ENCODE measurements around the gene CNTNAP5.

The CNTNAP5 gene

DNA sequence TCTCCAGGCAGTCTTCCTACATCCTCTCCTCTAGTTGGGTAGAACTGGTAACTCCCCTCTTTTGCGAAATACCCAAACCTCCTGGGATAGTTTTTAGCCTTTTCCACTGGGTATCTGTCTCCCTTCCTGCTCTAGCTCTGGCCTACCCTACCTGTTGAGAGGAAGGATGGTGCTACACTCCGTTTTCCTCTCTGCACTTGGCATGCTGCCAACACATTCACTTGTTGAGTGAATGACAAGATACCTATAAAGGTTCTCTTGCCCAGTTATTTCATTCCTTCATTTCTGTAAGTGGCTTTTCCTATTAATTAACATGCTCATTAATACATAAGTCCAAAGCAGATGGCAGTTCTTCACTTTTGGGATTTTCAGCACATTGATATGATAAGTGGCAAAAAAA is 293.8 kb downstream of the CNTNAP5 start:
- no peak overlapping the region for H3K27ac ChIP-seq
- ChIA-PET CTCF (interaction anchor here (0.6 kb wide), 1 partner anchor 10 kb away, joined by 4 read pairs; no protein-coding TSS in a partner anchor), POLR2A (ENCODE audit: low non-redundant PET) (no interaction called here)
- DNase-seq (ENCODE audit: low spot score), result no peak
- no peak for TF ChIP-seq CTCF (conservative IDR thresholded peaks at IDR 0.05; ENCODE audit: low read depth)

DNA sequence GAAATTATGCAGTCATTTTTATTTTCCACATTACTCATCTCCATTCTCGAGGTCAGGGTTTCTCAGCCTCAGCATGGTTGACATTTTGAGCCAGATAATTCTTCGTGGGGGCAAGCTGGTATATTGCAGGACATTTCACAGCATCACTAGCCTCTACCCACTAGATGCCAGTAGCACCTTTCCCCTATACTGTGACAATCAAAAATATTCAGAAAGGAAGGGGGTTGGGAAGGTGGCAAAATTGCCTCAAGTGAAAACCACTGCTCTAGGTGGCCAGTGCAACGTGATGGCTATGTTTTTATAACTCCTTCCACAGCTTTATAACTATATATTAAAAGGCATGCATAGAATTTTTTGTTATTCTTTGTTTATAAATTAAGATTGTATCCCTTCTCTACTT is 294.5 kb downstream of the CNTNAP5 start:
- no peak for TF ChIP-seq CTCF (conservative IDR thresholded peaks at IDR 0.05; ENCODE audit: low read depth)
- ChIA-PET CTCF (no interaction called here), POLR2A (ENCODE audit: low non-redundant PET) (no interaction called here)
- no peak overlapping the region for H3K27ac ChIP-seq
- no peak for DNase-seq (ENCODE audit: low spot score)

GRCh38 chr2:124320051-124320688 is 295.1 kb downstream of the CNTNAP5 start:
- no peak for DNase-seq (ENCODE audit: low spot score)
- POLR2A ChIA-PET (ENCODE audit: low non-redundant PET), result no interaction called here
- no peak overlapping the region for H3K27ac ChIP-seq
- no peak for TF ChIP-seq CTCF (conservative IDR thresholded peaks at IDR 0.05; ENCODE audit: low read depth)
- CTCF ChIA-PET, result no interaction called here

- no peak for TF ChIP-seq CTCF (conservative IDR thresholded peaks at IDR 0.05; ENCODE audit: low read depth)
- no peak overlapping the region for H3K27ac ChIP-seq
- CTCF ChIA-PET, result interaction anchor here (0.6 kb wide), 1 partner anchor 176 kb away, joined by 3 read pairs; no protein-coding TSS in a partner anchor
- DNase-seq (ENCODE audit: low spot score), result peak; percentile 24
- POLR2A ChIA-PET (ENCODE audit: low non-redundant PET), result no interaction called here
Observed at GRCh38 chr2:124323321-124323720, 298.2 kb downstream of the CNTNAP5 start.

- CTCF ChIA-PET, result no interaction called here
- POLR2A ChIA-PET (ENCODE audit: low non-redundant PET), result no interaction called here
- no peak overlapping the region for H3K27ac ChIP-seq
- TF ChIP-seq CTCF (conservative IDR thresholded peaks at IDR 0.05; ENCODE audit: low read depth), result no peak
- no peak for DNase-seq (ENCODE audit: low spot score)
Observed at GRCh38 chr2:124325667-124326440, 300.8 kb downstream of the CNTNAP5 start.

GRCh38 chr2:124327303-124327702 is 302.2 kb downstream of the CNTNAP5 start:
- H3K27ac ChIP-seq, result no peak overlapping the region
- ChIA-PET POLR2A (ENCODE audit: low non-redundant PET) (no interaction called here), CTCF (no interaction called here)
- TF ChIP-seq CTCF (conservative IDR thresholded peaks at IDR 0.05; ENCODE audit: low read depth), result no peak
- DNase-seq (ENCODE audit: low spot score), result no peak
